NCI-H1930 (cell line): ENCODE measurements around the gene SLC1A3.

Source experiments
- DNase-seq, 2 experiments: peaks; one replicate each; lab custom pipeline; 2025; lab: John Stamatoyannopoulos, UW

SLC1A3 gene

DNA sequence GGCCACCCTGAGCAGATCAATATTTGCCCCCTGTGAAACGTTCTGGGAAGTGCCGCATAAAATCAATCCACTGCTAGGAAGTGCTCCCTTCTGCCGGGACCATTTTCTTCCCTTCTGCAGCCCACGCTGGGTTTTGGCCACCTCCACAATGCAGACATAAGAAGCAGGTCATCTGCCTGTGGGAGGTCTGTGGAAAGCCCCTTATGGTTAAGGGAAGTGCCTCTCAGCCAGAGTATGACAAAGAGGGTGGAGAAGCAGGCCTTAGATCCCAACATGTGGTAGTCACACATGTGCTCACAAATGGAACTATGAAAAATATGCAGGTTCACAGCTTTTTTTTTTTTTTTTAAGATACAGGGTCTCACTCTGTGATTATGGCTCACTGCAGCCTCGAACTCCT is 82.8 kb downstream of the SLC1A3 start:
- no peak for DNase-seq

DNA sequence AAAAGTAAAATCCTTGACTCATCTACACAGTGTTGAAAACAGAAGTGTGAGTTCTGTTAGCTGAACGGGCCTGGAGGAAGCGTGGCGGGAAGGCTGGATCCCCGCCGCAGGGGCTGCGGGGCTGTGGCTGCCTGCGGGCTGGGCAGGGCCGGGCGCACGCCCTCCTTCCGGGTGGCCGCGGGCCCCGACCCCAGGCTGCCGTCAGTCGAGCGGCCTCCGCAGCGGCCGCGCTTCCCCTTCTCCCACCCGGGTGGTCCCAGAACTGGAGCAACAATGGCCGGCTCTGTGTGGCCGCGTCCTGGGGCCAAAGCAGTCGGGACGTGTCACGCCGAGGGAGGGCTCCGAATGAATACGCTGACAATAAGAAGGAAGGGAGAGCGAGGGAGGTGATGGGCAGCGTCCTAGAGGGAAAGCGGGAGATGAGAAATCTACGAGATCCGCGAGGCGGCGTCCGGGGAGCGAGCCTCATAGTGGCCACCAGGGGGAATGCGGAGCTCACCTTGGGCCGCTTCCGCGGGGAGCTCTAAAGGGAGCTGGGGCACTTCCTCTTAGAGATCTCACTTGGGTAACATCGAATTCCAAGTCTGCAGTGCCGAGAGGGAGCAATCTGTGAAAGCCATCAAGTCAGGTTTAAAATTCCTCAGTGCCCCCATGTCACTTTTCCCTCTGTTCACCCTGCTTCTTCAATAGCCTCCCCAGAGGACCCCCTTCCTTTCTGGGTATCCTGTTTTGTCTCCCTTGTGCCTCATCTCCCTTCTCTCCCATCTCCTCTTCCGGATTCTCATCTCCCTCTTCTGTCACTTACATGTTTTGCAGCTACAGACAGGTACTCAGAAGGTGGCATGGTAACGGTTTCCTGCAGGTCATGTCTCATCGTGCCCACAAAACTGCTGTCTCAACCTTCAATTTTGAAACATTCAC is 83.9 kb downstream of the SLC1A3 start:
- peak; percentile 84 to 93 for DNase-seq

DNA sequence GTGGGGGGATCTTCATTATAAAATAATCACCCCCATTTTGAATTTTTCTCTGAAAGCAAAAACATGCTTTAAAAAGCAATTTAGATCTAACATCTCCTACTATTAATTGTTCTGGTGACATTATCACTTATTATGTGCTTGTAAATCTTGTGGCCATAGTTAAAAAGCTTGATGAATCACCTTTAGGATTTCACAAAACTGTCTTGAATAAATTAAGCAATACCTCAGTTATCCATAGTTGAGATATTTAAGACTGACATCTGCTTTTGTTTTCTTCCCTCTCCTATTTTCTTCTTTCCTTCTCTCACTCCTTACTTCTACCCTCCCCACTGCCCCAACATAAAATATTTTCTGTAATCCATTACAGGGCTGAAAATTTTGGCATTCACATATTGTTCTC is 84.8 kb downstream of the SLC1A3 start:
- no peak for DNase-seq

DNA sequence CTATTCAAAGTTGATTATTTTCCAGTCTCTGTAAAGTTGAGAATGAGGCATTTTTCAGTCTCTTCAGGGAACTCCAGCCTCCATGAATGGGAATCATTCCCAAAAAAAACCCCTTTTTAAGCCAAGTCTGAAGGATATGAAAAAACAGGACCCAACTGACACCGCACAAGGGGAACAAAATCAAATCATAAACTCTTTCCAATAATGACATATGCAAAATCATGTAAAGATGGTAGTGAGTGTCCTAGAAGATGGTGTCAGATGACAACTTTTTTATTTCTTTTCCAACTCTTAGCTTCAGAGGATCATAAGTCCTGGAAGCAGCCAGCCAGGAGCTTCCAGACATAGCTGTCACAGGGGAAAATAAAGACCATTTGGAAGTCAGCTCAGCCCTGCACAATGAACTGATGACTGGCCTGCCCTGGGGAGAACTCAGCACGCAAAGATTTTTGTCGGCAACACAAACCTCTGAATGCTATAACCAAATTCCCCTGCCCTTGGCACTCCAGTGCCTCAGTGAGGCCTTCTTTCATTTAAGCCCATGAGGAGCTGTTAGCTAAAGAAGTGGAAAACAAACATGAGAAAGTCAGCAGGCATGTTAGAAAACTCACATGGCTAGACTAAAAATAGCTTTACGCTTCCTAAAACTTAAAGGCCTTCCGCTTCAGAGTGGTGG is 85.4 kb downstream of the SLC1A3 start:
- no peak for DNase-seq

DNA sequence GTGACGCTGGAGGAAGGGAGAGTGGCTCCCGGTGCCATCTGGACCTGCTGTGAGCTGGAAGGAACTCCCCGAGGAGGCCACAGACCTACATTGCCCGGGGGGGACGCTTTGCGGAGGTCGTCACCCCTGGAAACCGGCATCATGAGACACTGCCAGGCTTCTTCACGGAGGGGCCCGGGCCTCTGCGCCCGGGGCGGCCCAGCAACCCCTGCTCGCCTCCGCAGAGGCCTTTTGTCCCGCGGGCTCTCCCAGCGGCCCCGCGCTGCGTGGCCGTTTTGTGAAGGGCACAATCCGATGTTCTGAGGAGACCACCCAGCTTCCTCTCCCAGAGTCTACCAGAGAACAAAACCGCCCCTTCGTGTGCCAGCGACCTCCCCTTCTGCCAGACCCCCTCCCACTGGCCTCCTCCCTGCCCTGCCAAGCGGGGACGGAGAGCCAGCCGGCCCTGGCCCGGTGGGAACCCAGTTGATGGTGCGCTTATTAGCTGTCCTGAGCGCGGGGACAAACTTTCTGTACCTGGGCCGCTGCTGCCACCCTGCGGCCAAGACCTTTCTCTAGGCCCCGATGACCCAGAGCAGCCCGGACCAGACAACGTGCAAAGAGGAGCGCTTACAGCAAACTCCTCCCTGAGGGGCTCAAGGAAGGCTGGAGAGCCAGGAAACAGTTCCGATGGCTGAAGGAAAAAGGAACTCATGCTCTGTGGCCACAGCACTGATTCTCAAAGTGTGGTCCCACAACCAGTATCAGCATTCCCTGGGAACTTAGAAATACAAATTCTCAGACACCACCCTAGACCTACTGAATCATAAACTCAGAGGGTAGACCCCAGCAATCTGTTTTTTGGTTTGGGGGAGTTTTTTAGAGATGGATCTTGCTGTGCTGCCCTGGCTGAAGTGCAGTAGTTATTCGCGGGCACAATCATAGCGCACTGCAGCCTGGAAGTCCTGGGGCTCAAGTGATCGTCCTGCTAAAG is 86.7 kb downstream of the SLC1A3 start:
- DNase-seq = peak; percentile 52 to 77

DNA sequence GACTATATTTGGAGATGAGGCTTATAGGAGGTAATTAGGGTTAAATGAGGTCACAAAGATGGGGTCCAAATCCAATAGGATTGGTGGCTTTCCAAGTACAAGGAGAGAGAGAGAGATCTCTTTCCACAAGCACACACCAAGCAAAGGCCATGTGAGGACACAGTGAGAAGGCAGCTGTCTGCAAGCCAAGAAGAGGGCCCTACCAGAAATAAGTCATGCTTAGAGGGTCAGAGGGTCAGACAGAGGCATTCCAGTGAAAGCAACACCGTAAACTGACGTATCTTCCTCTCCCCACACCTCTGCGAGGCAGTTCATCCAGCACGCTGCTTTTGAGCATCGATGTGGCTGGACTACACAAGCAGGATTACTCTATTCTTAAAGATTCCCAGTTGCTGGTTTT is 87.9 kb downstream of the SLC1A3 start:
- no peak for DNase-seq

DNA sequence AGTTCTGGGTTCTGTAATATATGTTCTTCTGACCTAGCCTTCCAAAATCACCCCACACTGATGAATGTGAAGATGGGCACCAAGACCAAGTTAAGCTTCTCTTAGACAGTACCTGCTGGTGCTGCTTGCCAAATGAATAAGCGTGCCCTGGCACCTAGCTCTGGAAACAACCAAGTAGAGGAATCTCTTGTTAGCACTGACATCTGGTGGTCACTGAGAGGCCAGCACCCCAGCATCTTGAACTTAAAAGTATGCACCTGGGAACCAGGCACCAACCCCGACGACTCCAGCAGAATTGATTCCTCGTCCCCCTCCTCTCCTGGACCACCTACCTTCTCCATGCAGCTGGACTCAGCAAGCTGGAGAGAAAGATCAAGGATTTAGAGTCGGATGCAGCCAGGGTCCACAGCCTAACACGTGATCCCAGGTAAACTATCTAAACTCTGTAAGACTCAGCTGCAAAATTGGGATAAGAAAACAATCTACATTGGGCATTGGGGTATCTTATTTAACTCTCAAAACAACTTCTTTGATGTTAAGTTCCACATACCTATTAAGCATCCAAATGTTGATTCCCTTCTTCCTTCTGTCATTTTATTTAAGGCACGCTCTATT is 89.8 kb downstream of the SLC1A3 start:
- DNase-seq = peak; percentile 19 to 47

DNA sequence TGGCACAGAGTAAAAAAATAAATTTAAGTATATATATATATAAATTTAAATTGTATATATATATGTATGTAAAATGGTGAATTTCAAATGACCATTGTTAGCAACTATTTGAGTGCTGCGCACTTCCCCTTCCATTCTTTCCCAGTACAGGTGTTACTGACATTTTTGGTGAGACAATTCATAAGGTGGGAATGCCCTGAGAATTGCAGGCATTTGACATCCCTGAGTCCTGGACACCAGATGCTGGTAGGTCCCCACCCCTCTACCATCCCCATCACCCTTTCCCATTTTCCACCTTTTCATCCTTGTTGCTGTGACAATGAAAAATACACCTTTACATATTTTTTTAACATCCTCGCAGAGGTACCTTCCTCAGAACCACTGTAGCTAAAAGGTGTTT is 91.6 kb downstream of the SLC1A3 start:
- DNase-seq = no peak

DNA sequence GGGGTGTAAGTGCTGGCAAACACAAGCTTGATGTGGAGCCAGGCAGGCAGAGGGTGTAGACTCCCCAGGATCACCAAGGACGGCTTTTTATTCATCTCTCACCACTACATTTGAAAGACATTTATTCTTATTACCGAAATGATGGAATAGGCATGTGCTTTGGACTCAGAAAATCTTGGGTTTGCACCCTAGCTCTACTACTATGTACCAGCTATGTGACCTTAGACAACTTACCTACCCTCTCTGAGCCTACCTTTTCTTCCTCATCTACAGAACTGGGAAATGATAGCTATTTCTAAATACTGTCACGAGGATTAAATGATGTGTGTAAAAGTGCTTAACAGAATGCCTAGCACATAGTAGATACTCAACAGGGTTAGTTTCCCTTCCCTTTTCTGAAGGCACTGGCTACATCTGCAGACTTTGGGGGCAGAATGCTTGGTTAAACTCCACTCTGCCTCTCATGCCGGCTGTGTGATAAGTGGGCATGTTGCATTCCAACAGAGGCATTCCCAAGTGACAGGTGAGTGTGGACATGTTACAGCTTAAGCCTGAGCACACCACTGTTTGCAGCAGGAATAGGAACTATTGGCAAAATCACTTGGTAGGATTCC is 94.8 kb downstream of the SLC1A3 start:
- DNase-seq = no peak

DNA sequence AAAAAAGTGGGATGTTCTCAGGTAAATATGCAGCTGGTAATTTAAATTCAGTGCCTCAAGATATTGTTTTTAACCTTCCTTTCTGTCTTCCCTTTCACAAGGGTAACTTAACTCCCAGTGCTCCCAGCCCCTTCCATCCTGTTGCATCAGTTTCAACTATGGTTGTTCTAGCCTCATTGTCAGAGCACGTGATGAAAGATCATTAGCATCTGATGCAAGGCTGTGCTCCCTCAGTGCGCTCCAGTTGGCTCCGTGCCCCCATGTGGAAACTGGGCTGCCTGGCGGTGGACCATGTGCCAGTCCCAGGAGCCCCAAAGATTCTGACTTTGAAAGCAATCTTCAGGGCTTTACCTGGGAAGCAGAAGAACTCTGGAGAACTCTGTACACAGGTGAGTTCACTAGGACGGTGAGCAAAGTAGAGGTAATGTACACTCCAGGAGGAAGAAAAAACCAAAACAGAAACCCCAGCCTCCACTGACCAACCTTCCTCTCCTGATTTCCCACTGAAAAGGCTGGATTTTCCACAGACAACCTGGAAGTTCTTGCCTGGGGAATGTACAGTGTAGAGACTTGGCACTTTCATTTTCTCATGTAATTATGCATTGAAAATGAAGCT is 96.9 kb downstream of the SLC1A3 start:
- peak in 1 of 2 experiments; percentile 17 for DNase-seq

DNA sequence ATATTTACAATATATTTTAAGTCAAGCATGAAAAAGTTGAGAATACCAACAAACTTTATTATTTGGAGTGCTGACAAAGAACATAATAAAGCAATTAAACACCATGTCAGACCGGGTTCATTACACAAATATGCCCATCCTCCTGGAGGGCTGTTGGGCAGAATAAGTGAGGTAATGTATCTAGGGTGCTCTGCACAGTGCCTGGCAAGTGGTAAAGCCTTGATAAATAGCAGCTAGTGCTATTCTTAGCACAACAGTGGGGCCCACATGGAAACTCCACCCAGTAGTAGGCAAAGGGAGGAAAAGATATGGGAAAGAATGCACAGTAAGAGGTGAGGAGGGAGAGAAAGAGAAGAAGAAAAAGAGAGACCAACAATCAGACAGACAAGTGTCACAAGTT is 97.7 kb downstream of the SLC1A3 start:
- no peak for DNase-seq

DNA sequence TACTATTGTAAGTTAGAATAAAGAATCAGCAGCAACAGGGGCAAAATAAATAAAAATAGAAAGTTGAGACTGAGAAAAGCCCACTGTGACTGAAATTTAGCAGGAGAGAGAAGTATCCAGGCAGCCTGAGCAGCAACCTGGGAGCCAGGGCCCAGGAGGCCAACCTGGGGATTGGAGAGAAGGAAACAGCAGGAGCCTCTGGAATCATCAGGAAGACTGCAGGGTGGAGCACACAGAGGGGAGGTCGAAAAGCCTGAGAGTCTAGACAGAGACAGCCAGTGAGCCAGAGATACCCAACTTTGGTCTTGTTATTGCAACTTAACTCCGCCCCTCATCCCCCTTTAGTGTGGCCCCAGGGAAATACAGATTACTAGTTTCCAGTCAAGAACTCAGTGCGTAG is 98.6 kb downstream of the SLC1A3 start:
- DNase-seq = no peak

DNA sequence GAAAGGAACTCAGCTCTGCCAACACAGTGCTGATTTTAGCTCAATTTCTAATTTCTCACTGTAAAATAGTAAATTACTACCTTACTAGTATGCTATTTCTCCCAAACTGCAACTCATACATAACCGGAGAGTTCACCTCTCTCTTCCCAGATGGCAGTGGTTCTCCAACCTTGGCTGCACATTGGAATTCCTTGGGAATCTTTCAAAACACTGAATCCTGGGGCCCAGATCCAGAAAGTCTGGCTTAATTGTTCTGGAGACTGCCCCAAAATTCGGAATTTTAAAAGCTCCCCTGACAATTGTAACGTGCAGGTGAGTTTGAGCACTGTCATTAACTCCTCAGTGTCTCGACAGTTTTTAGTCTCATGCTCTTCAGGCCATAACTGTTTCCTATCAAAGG is 100.3 kb downstream of the SLC1A3 start:
- DNase-seq = no peak

DNA sequence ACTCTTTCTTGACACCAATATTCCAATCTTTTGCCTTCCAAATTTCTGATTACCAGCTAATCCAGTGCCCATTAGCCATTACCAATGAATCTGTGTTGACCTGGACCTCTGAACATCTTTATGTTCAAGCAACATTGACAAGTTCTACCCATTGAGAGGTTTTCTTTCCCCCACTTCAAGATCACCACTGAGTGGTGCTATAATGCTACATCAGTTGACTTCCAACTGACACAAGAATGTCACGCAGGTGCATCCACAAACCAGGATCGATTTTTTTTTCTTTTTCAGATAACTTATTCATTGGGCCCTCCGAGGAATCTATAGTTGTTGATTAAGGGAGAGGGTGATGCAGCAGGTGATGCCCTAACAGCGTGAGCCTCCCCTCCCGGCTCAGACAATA is 102.6 kb downstream of the SLC1A3 start:
- no peak for DNase-seq

DNA sequence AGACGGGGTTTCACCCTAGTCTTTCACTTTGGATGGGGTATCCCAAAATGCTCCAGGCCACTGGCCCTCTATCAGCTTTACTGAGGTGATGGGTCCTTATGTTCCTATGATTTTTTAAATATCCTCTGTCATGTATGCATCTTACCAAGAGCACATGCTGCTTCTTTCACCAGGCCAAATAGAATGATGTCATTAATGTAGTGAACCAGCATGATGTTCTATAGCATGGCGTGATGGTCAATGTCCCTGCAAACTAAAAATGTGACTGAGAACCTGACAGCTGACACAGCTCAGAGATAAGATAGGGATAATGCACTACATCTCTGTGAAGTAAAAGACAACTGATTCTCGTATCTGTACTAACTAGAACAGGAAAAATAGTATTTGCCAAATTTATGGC is 103.6 kb downstream of the SLC1A3 start:
- no peak for DNase-seq

DNA sequence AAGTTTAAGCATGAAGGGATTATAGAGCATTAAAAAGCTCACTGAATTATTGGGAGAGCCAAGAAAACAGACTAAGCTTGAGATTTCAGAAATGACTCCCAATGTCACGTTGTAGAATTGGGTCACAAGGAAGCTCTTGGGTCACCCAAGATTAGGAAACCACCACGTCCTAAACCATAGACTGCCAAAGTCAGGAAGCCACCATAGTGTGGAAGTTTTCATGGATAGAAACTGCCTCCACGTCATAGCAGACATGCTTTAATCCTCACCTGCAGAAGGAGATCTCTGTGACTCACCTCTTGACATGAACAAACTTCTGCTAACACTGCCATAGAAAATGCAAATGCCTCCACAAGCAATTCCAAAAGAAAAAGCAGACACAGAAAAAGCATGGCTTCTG is 106.3 kb downstream of the SLC1A3 start:
- no peak for DNase-seq

DNA sequence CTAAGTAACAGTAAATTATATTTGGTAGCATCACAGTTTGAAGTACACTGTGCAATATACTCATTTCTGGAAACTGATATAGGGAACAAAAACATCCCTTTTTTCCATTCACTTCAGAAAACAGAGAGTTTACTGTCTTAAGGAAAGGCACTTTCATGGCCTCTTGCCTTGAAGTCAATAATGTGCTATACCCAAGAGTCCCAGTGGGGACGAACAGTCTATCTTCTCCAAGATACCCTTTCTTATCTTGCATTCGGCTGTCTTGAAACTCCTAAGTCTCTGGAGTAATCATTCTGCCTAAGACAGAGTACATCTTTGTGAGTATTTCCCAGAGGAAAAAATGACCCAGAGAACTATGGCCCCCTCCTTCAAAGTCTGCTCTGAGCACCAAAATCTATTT is 107.1 kb downstream of the SLC1A3 start:
- no peak for DNase-seq

DNA sequence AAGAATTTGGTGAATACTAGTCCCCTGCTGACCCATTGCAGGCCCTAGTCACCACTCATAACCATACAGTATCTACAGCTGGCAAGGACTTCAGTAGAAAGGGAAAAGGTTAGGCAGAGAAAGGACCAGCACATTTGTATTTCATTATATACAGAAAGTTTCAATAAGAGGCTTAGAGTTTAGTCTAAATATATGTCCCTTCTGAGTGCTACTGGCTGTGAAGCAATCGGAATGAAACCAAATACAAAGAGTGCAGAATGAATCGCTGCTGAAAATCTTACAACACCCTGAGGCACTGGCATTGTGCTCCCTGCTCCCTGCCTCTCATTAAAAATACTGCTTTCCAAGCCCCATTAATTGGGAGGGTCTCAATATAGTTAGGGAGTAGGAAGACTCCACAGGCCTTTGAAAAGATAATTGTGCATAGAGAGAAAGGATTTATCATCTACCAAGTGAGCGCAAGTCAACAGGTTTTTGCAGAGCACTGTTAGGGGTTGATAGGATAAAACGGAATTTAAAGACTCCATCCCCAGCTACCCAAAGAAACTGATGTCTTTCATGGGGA is 110.8 kb downstream of the SLC1A3 start:
- no peak for DNase-seq

DNA sequence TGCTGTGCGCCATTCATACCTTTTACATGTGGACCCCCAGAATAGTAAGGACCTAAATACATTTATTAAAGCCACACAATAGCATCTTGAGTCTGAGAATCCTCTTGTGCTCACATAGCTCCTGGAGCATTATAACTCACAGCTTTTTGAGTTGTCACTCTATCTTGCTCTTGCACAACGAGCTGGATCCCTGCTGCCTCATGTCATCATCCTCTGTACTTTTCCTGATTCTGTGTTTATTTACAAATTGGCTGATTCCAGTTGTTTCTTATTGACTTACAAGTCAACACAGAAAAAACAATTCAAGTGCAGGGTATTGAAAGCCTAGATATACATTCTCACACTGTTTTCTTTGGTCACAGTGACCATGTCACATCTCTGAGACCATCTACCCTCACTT is 112.9 kb downstream of the SLC1A3 start:
- no peak for DNase-seq

DNA sequence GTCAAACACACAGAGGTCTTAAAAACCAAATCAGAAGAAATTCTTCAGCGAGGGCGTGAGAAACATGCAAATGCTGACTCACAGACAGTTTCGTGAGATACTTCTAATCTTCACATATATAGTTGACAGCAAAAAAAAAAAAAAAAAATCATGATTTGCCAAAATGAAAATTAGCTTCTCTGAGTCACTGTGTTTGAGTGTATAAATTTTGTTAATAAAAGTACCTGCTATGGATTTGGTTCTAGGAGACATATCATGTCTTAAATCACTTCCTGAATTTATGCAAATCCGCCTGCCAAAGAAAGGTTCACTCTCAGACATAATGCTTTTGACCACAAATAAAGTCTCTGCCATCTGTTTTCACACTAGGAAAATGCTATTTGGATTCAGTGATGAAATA is 114.3 kb downstream of the SLC1A3 start:
- DNase-seq = no peak
